GM10248 (cell line): Measurements from ENCODE around the gene LRP5.
"Not testable (repeated sequence)": the region's sequence is repeated elsewhere in the genome, so short reads cannot be mapped to it uniquely, and the experiment has no call there.

Experiments
- CTCF ChIA-PET: fragments of 300-600 bp; sonication (Branson Sonifier 250); formaldehyde crosslinking; extraction: SDS; loops from one replicate; lab custom pipeline; 2021; ENCODE audit warnings: antibody characterized with exemption; lab: Yijun Ruan, JAX
- POLR2A ChIA-PET: fragments of 350-650 bp; sonication (Branson Sonifier 250); formaldehyde crosslinking; extraction: SDS; loops from one replicate; lab custom pipeline; 2020; ENCODE audit warnings: antibody characterized with exemption; lab: Yijun Ruan, JAX
- DNase-seq: peaks from one replicate; pipeline ENCODE4 v3.0.0; 2012; ENCODE audit errors: extremely low spot score
- CTCF ChIP-seq: IDR thresholded peaks from 2 replicates; pipeline ENCODE4 v1.5.1; 2012; ENCODE audit warnings: mild to moderate bottlenecking, low read depth; ENCODE audit errors: extremely low read depth, missing control alignments, control extremely low read depth

Gene LRP5

DNA sequence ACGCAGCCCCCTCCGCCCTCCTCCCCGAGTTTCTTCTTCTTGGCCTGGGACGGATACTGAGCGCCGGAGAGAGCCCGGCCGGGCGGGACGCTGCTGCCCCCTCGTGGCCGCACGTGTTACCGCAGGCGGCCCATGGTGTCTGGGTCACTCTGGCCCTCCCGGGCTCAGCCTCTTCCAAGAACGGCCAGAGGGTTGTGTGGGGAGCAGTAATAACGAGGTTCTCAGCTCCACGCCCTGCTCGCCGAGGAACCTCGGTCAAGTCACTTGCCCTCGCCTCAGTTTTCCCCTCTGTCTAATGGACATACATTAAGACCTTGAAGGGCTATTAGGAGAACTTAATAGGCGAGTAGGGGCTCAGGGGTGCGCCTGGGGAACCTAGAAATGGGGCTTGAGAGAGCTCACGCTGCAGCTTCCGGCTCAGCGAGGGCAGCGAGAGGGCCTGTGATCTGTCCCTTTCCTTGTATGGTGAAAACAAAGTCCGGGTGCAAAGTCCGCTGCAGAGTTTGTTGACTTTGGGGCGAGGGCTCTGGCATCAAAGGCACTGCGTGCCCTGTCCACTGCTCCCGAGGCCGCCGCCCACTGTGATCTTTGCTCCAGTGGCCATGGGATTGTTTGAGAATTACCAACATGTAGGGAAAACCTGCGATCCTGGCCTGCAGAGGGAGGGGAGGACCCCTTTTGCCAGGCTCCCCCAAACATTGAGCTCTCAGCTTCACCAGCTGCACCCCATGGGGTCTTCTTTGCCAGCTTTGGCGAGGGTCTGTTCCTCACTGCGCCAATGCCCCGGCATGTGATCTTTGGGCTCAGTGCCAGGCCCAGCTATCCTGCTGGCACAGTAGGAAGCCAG lies 14.4 kb upstream of the LRP5 start:
- DNase-seq = peak; percentile 89
- TF ChIP-seq CTCF = peak; percentile 93
- ChIA-PET POLR2A (no interaction called here), CTCF (interaction anchor here (0.8 to 6.3 kb wide), 30 partner anchors 8 to 155 kb away, joined by 3 to 197 read pairs (median 5); partner anchors contain the start of genes C11orf24 and LRP5)

- no peak for TF ChIP-seq CTCF
- POLR2A ChIA-PET = no interaction called here
- DNase-seq = no peak
- CTCF ChIA-PET = interaction anchor here (0.8 to 6.3 kb wide), 26 partner anchors 7 to 156 kb away, joined by 3 to 197 read pairs (median 5); partner anchors contain the start of genes C11orf24 and LRP5
These were observed 13.5 kb upstream of the LRP5 start for GRCh38 chr11:68298659-68299516.

DNA sequence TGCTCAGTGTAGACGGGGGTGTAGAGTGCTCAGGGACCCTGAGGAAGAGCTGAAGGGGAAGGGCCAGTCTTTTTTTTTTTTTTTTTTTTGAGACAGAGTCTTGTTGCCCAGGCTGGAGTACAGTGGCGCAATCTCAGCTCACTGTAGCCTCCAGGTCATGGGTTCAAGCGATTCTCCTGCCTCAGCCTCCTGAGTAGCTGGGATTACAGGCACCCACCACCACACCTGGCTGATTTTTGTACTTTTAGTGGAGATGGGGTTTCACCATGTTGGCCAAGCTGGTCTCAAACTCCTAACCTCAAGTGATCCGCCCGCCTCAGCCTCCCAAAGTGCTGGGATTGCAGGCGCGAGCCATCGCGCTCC lies 12.9 kb upstream of the LRP5 start:
- POLR2A ChIA-PET, DNase-seq: not testable (repeated sequence)
- CTCF ChIA-PET = interaction anchor here (1.0 to 6.3 kb wide), 11 partner anchors 8 to 96 kb away, joined by 3 to 197 read pairs (median 9); partner anchors contain the start of gene LRP5

GRCh38 chr11:68300076-68300830 lies 12.1 kb upstream of the LRP5 start:
- no peak for TF ChIP-seq CTCF
- DNase-seq = no peak
- CTCF ChIA-PET = interaction anchor here (1.0 to 6.3 kb wide), 5 partner anchors 33 to 92 kb away, joined by 3 to 45 read pairs (median 26); no protein-coding TSS in a partner anchor
- POLR2A ChIA-PET = no interaction called here

DNA sequence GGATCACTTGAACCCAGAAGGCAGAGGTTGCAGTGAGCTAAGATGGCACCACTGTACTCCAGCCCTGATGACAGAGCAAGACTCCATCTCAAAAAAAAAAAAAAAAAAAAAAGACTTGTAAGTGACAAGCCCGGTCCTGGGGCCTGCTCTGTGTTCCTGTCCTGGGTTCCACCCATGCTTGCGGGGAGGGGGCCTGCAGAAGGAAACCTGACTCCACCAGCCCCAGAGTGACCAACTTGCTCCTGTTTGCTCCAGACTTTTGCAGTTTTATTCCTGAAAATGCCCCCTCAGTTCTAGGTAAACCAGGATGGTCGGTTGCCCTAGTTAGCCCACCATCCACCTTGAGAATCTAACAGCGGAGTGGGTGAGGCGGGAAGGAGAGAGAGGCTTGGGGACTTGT lies 10.1 kb upstream of the LRP5 start:
- no peak for TF ChIP-seq CTCF
- CTCF ChIA-PET = interaction anchor here (1.2 to 4.3 kb wide), 4 partner anchors 18 to 104 kb away, joined by 3 to 26 read pairs (median 4); no protein-coding TSS in a partner anchor
- no peak for DNase-seq
- POLR2A ChIA-PET = no interaction called here

DNA sequence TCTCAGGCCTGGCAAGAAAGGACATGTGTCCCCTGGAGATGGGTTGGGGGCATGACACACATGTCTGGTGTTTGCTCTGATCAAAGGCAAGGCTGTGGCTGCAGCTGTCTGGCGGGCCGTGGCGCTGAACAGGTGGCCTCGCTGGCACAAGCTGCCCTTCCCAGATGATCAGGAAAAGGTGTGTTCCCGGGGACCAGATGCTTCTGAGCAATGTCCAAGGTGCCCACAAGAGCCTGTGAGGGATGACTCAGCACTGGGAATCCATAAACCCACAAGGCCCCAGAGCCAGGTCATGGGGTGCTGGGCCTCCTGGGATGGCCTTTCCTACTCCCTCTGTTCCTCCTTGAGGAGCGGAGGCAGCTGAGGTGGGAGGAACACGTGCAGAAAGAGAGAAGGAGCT lies 9.7 kb upstream of the LRP5 start:
- DNase-seq = no peak
- no peak for TF ChIP-seq CTCF
- ChIA-PET POLR2A (no interaction called here), CTCF (interaction anchor here (1.2 to 4.3 kb wide), 6 partner anchors 17 to 104 kb away, joined by 3 to 26 read pairs (median 3); no protein-coding TSS in a partner anchor)
